Liver (tissue), 9 donors: ENCODE measurements around the gene ATXN1. TPM values are rescaled to one million over a fixed set of nuclear protein-coding genes. Genes with fewer than 3 reads are reported as not detected.

Source experiments
- DNase-seq: peaks from one replicate; pipeline ENCODE4 v3.0.0-alpha.2; 2017; ENCODE audit warnings: low spot score
- H3K27ac ChIP-seq, 2 donors: one replicate each; pipeline ENCODE4 v1.7.0; 2013; ENCODE audit warnings: inconsistent platforms in 2 of 2, low read length in 2 of 2, control low read depth in 1 of 2, low read depth in 1 of 2, mild to moderate bottlenecking in 1 of 2
- H3K27me3 ChIP-seq, 4 donors: one replicate each; pipeline versions ENCODE4 v1.6.1 to v1.7.0; 2013; ENCODE audit warnings: low read length in 3 of 4, inconsistent platforms in 1 of 4, mild to moderate bottlenecking in 1 of 4, moderate library complexity in 1 of 4; ENCODE audit not compliant: control insufficient read depth in 4 of 4, insufficient read depth in 4 of 4
- H3K36me3 ChIP-seq, 4 donors: one replicate each; pipeline versions ENCODE4 v1.6.1 to v1.7.0; 2013; ENCODE audit warnings: low read length in 3 of 4, mild to moderate bottlenecking in 3 of 4, low read depth in 1 of 4, moderate library complexity in 1 of 4; ENCODE audit not compliant: control insufficient read depth in 4 of 4, insufficient read depth in 3 of 4
- H3K4me1 ChIP-seq, 4 donors: one replicate each; pipeline versions ENCODE4 v1.6.1 to v1.7.0; 2013; ENCODE audit warnings: low read length in 3 of 4, mild to moderate bottlenecking in 3 of 4, moderate library complexity in 1 of 4; ENCODE audit not compliant: control insufficient read depth in 4 of 4, insufficient read depth in 4 of 4
- H3K4me3 ChIP-seq, 3 donors: one replicate each; pipeline versions ENCODE4 v1.6.1 to v1.7.0; 2013; ENCODE audit warnings: low read length in 3 of 3, control low read depth in 1 of 3, low read depth in 1 of 3, mild to moderate bottlenecking in 1 of 3
- H3K9ac ChIP-seq, 2 donors: one replicate each; pipeline ENCODE4 v1.7.0; 2013; ENCODE audit warnings: low read length in 2 of 2, mild to moderate bottlenecking in 2 of 2, moderate library complexity in 2 of 2, control low read depth in 1 of 2, low read depth in 1 of 2
- H3K9me3 ChIP-seq, 4 donors: one replicate each; pipeline versions ENCODE4 v1.6.1 to v1.7.0; 2013; ENCODE audit warnings: low read length in 3 of 4; ENCODE audit not compliant: control insufficient read depth in 4 of 4
- EGR1 ChIP-seq, 2 donors: IDR thresholded peaks; 2 replicates each; pipeline ENCODE4 v1.6.1; 2016 to 2018; ENCODE audit warnings: antibody characterized with exemption in 2 of 2, low read depth in 2 of 2
- FOXA1 ChIP-seq: IDR thresholded peaks from 2 replicates; pipeline ENCODE4 v1.6.1; 2016; ENCODE audit warnings: antibody characterized with exemption
- GABPA ChIP-seq, 2 donors: IDR thresholded peaks in 1 of 2; conservative IDR thresholded peaks in 1 of 2; 2 replicates each; pipeline ENCODE4 v1.6.1; 2016; ENCODE audit warnings: antibody characterized with exemption in 2 of 2, mild to moderate bottlenecking in 1 of 2, moderate library complexity in 1 of 2
- HNF4A ChIP-seq, 2 donors: conservative IDR thresholded peaks; 2 replicates each; pipeline ENCODE4 v1.6.1; 2016; ENCODE audit warnings: antibody characterized with exemption in 2 of 2, mild to moderate bottlenecking in 2 of 2
- HNF4G ChIP-seq: IDR thresholded peaks from 2 replicates; pipeline ENCODE4 v1.6.1; 2016; ENCODE audit warnings: antibody characterized with exemption
- JUND ChIP-seq, 2 donors: IDR thresholded peaks; 2 replicates each; pipeline ENCODE4 v1.6.1; 2016; ENCODE audit warnings: antibody characterized with exemption in 2 of 2
- NR2F2 ChIP-seq: IDR thresholded peaks from 2 replicates; pipeline ENCODE4 v1.6.1; 2016; ENCODE audit warnings: antibody characterized with exemption
- RAD21 ChIP-seq, 2 donors: IDR thresholded peaks; 2 replicates each; pipeline ENCODE4 v1.6.1; 2016; ENCODE audit warnings: antibody characterized with exemption in 2 of 2, mild to moderate bottlenecking in 2 of 2
- RXRA ChIP-seq, 2 donors: IDR thresholded peaks; 2 replicates each; pipeline ENCODE4 v1.6.1; 2017 to 2018; ENCODE audit warnings: antibody characterized with exemption in 2 of 2, mild to moderate bottlenecking in 1 of 2
- SP1 ChIP-seq: IDR thresholded peaks from 2 replicates; pipeline ENCODE4 v1.6.1; 2018; ENCODE audit warnings: antibody characterized with exemption, mild to moderate bottlenecking
- YY1 ChIP-seq: IDR thresholded peaks from 2 replicates; pipeline ENCODE4 v1.6.1; 2016; ENCODE audit warnings: antibody characterized with exemption, mild to moderate bottlenecking
- WGBS: extraction: QIAGEN DNeasy Blood & Tissue Kit; methylation state at CpG from one replicate; pipeline ENCODE4 v1.1.7; 2013; 5-methylcytosine and 5-hydroxymethylcytosine counted together
- polyA plus RNA-seq, 2 donors: library from polyadenylated mRNA; stranded (reverse) in 1 of 2; unstranded in 1 of 2; fragments of 200-250 nt in 1 of 2; fragments of >200 nt in 1 of 2; fragmentation: Nextera tagmentation in 1 of 2; extraction: Ambion mirVana in 1 of 2; gene quantifications; one replicate each; pipeline versions ENCODE4 v1.2.1 to v1.2.3, GENCODE V29; 2013 to 2015
- total RNA-seq, 2 donors: library from RNA; depleted of rRNA; stranded (reverse); fragments of >200 nt; gene quantifications; one replicate each; pipeline ENCODE4 v1.2.3, GENCODE V29; 2014
- TF ChIP-seq, protein P1 (sequence below): IDR thresholded peaks from 2 replicates; pipeline ENCODE4 v1.6.1; 2016; ENCODE audit warnings: antibody characterized with exemption, mild to moderate bottlenecking
- TF ChIP-seq, protein P2 (sequence below): IDR thresholded peaks from 2 replicates; pipeline ENCODE4 v1.6.1; 2016; ENCODE audit warnings: antibody characterized with exemption
- TF ChIP-seq, protein P3 (sequence below): fragments of 150-350 bp; IDR thresholded peaks from 2 replicates; pipeline ENCODE4 v1.5.1; 2017; ENCODE audit warnings: improper control_type of control experiment, low read depth, low read length; ENCODE audit not compliant: missing input control
- TF ChIP-seq, protein P4 (sequence below): IDR thresholded peaks from 2 replicates; pipeline ENCODE4 v1.6.1; 2016; ENCODE audit warnings: antibody characterized with exemption
- TF ChIP-seq, protein P5 (sequence below): IDR thresholded peaks from 2 replicates; pipeline ENCODE4 v1.6.1; 2016; ENCODE audit warnings: antibody characterized with exemption
- donor health status: healthy.
- donor health status: healthy.
- donor health status: healthy.
- donor health status: healthy.
- donor health status: healthy.

Gene ATXN1
- total and polyA plus RNA-seq, 4 donors: 4.3 to 29.7 (median 8.2) TPM

DNA sequence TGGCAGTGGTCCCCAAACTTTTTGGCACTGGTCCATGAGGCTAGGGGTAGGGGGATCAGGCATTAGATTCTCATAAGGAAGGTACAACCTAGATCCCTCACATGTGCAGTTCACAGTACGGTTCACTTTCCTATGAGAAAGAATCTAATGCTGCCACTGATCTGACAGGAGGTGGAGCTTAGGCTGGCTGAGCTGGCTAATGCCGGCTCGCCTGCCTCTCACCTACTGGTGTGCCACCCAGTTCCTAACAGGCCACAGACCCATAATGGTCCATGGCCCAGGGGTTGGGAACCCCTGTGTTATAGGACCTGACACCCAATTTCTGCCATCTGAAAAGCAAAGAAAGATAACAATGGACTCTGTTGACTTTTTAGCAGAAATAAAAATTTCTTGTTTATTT, 323.3 kb downstream of the ATXN1 start (continued):
- TF ChIP-seq, protein P1, sequence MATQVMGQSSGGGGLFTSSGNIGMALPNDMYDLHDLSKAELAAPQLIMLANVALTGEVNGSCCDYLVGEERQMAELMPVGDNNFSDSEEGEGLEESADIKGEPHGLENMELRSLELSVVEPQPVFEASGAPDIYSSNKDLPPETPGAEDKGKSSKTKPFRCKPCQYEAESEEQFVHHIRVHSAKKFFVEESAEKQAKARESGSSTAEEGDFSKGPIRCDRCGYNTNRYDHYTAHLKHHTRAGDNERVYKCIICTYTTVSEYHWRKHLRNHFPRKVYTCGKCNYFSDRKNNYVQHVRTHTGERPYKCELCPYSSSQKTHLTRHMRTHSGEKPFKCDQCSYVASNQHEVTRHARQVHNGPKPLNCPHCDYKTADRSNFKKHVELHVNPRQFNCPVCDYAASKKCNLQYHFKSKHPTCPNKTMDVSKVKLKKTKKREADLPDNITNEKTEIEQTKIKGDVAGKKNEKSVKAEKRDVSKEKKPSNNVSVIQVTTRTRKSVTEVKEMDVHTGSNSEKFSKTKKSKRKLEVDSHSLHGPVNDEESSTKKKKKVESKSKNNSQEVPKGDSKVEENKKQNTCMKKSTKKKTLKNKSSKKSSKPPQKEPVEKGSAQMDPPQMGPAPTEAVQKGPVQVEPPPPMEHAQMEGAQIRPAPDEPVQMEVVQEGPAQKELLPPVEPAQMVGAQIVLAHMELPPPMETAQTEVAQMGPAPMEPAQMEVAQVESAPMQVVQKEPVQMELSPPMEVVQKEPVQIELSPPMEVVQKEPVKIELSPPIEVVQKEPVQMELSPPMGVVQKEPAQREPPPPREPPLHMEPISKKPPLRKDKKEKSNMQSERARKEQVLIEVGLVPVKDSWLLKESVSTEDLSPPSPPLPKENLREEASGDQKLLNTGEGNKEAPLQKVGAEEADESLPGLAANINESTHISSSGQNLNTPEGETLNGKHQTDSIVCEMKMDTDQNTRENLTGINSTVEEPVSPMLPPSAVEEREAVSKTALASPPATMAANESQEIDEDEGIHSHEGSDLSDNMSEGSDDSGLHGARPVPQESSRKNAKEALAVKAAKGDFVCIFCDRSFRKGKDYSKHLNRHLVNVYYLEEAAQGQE: no peak
- TF ChIP-seq JUND (IDR thresholded peaks at IDR 0.05): no peak
- TF ChIP-seq RXRA (IDR thresholded peaks at IDR 0.05): no peak

DNA sequence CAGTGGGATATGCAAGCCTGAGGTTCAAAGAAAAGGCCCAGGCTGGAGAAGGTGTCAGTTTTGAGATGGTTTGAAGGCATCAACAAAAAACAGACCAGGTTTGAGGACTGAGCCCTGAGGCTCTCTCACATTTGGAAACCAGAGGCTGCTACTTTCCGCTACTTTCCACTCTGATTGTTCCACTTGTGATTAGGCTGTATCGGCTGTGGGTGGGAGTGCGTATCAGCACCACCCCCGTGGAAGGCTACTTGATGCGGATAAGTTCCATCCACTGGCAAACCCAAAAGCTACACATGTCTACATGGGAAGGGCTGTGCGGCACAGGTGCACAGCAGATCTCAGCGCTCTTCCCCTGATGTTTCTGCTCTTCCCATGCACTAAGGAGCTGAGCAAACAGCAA, 324.2 kb downstream of the ATXN1 start:
- H3K9me3 ChIP-seq: no peaks in the 10 kb centered on the region
- no peaks in the 10 kb centered on the region for H3K4me1 ChIP-seq
- no peak overlapping the region for H3K9ac ChIP-seq
- no peak overlapping the region for H3K4me3 ChIP-seq
- no peak for DNase-seq
- H3K27me3 ChIP-seq: no peaks in the 10 kb centered on the region
- peaks cover 0 to 4% (median under 1%) of the 10 kb centered on the region in 4 donors for H3K36me3 ChIP-seq
- no peak overlapping the region for H3K27ac ChIP-seq
- 95% methylated on average over 7 of the region's 7 CpGs for WGBS
- TF ChIP-seq HNF4A (conservative IDR thresholded peaks at IDR 0.05): no peak
- TF ChIP-seq, protein P1: no peak
- TF ChIP-seq SP1: no peak
- TF ChIP-seq YY1: no peak
- no peak for TF ChIP-seq RAD21 (IDR thresholded peaks at IDR 0.05)
- TF ChIP-seq, protein P2, sequence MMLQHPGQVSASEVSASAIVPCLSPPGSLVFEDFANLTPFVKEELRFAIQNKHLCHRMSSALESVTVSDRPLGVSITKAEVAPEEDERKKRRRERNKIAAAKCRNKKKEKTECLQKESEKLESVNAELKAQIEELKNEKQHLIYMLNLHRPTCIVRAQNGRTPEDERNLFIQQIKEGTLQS: no peak
- no peak for TF ChIP-seq RXRA (IDR thresholded peaks at IDR 0.05)
- no peak for TF ChIP-seq JUND (IDR thresholded peaks at IDR 0.05)
- TF ChIP-seq HNF4G: no peak
- no peak for TF ChIP-seq NR2F2
- TF ChIP-seq, protein P3, sequence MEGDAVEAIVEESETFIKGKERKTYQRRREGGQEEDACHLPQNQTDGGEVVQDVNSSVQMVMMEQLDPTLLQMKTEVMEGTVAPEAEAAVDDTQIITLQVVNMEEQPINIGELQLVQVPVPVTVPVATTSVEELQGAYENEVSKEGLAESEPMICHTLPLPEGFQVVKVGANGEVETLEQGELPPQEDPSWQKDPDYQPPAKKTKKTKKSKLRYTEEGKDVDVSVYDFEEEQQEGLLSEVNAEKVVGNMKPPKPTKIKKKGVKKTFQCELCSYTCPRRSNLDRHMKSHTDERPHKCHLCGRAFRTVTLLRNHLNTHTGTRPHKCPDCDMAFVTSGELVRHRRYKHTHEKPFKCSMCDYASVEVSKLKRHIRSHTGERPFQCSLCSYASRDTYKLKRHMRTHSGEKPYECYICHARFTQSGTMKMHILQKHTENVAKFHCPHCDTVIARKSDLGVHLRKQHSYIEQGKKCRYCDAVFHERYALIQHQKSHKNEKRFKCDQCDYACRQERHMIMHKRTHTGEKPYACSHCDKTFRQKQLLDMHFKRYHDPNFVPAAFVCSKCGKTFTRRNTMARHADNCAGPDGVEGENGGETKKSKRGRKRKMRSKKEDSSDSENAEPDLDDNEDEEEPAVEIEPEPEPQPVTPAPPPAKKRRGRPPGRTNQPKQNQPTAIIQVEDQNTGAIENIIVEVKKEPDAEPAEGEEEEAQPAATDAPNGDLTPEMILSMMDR: no peak
- TF ChIP-seq, protein P4, sequence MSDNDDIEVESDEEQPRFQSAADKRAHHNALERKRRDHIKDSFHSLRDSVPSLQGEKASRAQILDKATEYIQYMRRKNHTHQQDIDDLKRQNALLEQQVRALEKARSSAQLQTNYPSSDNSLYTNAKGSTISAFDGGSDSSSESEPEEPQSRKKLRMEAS: no peak
- no peak for TF ChIP-seq FOXA1
- TF ChIP-seq, protein P5, sequence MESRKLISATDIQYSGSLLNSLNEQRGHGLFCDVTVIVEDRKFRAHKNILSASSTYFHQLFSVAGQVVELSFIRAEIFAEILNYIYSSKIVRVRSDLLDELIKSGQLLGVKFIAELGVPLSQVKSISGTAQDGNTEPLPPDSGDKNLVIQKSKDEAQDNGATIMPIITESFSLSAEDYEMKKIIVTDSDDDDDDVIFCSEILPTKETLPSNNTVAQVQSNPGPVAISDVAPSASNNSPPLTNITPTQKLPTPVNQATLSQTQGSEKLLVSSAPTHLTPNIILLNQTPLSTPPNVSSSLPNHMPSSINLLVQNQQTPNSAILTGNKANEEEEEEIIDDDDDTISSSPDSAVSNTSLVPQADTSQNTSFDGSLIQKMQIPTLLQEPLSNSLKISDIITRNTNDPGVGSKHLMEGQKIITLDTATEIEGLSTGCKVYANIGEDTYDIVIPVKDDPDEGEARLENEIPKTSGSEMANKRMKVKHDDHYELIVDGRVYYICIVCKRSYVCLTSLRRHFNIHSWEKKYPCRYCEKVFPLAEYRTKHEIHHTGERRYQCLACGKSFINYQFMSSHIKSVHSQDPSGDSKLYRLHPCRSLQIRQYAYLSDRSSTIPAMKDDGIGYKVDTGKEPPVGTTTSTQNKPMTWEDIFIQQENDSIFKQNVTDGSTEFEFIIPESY: no peak
- TF ChIP-seq GABPA (IDR thresholded peaks at IDR 0.05 in 1 of 2, conservative IDR thresholded peaks at IDR 0.05 in 1 of 2): no peak
- TF ChIP-seq EGR1 (IDR thresholded peaks at IDR 0.05; ENCODE audit: low read depth in 2 of 2): no peak
